Right renal cortex interstitium (tissue), 3 donors: ENCODE results near the gene SECTM1. TPM values are rescaled to one million over a fixed set of nuclear protein-coding genes. Genes with fewer than 3 reads are reported as not detected.

Source experiments
- DNase-seq, 3 donors: peaks; one replicate each; pipeline ENCODE4 v3.0.0-alpha.2; 2013; ENCODE audit warnings: low read depth in 3 of 3, low spot score in 2 of 3
- polyA plus RNA-seq, 3 donors: library from polyadenylated mRNA; unstranded; fragments of 120-200 nt; gene quantifications; one replicate each; pipeline ENCODE4 v1.2.1, GENCODE V29; 2013; ENCODE audit not compliant: insufficient read length in 3 of 3

Gene SECTM1
- polyA plus RNA-seq, 3 donors = 1.2 to 1.7 (median 1.4) TPM

DNA sequence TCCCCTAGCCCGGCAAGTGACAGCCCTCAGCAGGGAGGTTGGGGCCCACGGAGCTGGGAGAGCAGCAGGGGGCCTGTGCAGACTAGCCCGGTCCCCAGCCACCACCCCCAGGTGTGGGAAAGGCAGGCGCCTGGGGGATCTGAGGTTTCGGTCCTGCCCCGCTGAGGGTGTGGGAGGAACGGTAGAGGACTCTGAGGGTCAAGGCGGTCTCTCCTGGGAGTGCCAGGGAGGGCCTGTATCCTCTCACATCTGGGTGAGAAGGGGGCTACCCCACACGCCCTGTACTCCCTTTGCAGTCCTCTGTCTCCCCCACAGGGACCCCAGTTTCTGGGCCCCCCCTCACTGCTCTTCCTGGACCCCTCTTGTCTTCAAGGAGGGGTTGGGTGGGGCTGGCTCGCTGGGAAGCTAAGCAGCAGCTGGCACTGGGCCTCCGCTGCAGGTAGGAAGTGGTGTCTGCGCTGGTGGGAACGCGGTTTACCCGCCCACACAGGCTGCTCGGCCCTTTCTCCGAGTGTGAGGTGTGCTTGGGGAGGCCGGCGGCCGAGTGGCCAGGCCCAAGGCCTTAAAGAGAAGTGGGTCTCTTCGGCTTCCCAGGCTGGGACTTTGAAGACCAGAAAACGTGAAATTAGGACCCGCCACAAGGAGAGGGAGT, 31.5 kb downstream of the SECTM1 start:
- no peak for DNase-seq

DNA sequence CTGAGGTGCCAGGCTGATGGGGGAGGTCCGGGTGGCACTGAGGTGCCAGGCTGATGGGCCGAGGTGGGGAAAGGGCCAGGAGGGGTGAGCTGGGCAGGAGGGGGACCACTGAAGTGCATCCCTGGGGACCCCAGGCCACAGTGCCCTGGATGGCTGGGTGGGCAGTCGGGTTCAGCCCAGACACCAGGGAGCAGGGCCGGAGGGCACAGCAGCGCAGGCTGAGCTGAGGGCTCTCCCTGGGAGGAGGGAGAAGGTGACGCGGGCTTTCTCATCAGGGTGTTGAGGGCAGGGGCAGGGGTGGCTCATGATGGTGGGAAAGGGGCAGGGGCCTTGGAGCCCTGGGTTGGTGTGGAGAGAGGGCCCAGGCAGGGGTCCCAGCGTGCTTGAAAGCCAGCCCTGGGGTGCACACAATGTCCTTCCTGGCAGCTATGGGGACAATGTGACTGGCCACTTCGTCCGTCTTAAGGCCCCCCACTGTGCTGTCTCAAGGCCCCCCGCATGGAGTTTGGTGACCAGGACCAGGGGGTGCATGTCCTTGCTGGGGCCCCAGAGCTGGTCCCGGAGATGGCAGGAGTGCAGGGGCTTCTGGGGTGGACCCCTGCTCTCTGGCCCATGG, 32.2 kb downstream of the SECTM1 start:
- DNase-seq = no peak

- DNase-seq = no peak
Observed at GRCh38 chr17:82300707-82301270, 32.8 kb downstream of the SECTM1 start.

- DNase-seq = no peak
Observed at GRCh38 chr17:82300228-82300627, 33.3 kb downstream of the SECTM1 start.

DNA sequence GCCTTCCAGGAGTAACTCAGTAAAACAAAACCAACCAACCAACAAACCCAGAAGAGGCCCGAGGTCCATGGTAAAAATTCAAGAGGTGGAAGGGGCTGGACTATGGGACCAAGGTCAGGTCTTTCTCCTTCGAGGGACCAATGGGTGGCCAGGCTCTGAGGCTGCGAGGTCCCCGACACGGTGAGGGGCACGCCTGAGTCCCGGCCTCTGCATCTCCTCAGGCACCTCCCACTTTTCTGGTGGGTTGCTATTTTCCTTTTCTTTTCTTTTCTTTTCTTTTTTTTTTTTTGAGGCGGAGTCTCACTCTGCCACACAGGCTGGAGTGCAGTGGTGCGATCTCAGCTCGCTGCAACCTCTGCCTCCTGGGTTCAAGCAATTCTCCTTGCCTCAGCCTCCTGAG, 34.1 kb downstream of the SECTM1 start:
- DNase-seq = no peak

DNA sequence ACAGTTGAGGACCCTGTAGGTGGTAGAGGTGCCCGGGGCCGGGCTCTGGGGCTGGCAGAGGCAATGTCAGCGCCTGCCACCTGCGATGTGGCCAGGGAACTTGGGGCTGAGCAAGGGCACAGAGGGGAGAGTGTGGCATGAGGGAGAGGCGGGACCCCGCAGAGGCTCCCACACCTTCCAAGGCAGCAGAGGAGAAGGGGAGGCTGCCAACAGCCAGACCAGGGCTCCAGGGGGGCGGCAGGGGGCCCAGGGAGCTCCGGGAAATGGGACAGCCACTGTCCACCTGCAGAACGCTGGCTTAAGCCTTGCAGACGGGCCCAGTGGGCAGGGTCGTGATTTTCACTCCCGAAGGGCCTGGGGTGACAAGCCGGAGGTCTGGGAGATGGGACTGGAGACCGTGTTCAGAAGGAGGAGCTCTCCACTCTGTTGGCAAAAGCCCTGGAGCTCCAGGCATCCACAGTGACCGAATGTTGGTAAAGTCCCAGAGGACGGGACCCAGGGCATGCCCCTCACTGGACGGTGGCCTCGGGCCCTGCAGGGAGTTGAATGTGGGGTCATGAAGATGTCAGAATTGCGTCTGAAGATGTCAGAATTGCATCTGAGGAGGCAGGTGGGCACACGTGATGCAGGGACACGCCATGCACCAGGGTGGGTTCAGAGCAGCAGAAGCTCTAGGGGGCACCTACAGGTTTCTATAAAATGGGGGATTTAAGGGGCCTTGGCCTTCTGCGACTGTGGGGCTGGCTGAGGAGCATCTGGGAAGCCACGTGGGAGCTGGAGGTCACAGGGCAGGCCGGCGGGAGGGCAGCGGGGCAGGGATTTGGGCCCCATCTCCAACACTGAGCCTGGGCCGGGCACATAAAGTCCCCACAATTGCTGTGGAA, 34.8 kb downstream of the SECTM1 start:
- DNase-seq = no peak

- DNase-seq = no peak
Observed at GRCh38 chr17:82297714-82298537, 35.6 kb downstream of the SECTM1 start.

DNA sequence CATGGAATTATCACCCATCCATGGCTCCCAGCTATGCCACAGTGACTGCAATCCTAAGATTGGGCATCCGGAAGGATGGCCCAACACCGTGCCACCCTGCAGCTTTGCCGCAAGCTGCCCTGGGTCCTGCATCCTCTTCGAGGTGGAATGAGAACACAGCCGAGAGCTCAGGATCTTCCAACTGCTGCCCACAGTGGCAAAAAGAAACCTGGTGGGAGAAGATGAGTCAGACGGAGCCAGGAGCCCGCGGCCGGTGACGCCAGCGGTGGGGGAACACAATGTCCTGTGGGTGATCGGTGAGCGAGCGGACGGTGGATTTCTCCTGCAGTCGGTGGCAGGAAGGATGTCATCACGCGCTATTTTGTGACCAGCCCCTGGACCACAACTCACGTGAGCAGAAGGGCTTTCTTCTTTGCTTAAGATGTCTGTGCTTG, 36.3 kb downstream of the SECTM1 start:
- DNase-seq = no peak

DNA sequence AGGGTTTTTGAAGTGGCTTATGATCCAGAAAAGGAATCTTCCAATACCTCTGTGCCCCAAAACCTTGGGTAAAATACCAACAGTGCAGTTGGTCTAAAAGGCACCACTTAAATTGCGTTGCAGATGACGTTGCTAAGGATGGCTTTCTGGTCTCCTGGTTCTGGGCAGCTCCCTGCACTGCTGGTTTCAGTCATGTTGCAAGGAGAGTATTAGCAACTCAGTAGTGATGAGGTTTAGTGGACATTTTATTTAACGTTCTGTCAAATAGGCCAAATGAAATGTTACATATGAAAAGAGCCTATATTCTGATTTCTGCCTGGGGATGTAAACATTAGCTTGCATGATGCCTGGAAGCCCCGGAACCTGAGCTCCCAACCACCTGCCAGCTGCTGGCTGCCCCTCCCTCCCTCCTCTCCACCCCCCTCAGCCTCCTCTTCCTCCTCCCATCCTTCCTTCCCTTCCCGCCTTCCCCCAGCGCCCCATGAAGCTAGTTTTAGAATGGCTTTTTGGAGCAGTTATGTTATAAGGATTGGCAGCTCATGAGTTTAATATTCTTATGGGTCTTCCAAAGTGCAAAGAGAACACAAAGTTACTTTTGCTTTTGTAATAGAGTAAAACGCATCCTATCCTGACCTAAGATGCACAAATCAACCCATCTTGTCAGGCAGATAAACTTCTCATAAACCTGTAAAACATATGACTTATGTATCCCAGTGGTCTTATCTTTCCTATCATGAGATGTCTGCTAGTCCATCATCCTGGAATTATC, 36.9 kb downstream of the SECTM1 start:
- no peak for DNase-seq

GRCh38 chr17:82295472-82295814, 38.1 kb downstream of the SECTM1 start:
- DNase-seq = no peak

DNA sequence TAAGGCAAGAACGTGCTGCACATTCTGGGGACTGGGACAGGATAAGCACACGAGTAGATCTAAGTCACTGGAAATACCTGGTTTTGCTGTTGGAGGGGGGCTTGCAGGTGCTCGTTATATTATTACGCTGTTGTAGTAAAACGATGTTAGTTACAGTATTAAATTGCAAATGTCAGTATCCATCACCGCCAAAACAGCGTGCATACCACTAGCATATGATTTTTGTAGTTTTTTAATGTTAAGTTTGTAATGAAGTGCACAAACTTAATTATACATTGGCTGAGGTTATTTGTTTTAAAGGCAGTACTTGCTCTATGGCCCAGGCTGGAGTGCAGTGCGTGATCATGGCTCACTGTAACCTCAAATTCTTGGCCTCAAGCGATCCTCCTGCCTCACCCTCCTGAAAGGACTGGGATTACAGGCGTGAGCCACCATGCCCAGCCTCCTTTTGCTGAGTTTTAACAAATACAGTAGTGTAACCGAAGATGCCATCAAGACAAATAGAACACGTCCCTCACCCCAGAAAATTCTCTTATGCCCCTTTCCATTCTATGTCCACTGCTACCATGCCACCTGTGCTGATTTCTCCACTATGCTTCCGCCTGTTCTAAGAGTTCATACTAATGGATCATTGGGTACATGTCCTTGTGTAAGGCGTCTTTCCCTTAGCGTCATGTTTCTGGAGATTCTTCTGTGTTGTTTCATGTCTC, 39.3 kb downstream of the SECTM1 start:
- no peak for DNase-seq

DNA sequence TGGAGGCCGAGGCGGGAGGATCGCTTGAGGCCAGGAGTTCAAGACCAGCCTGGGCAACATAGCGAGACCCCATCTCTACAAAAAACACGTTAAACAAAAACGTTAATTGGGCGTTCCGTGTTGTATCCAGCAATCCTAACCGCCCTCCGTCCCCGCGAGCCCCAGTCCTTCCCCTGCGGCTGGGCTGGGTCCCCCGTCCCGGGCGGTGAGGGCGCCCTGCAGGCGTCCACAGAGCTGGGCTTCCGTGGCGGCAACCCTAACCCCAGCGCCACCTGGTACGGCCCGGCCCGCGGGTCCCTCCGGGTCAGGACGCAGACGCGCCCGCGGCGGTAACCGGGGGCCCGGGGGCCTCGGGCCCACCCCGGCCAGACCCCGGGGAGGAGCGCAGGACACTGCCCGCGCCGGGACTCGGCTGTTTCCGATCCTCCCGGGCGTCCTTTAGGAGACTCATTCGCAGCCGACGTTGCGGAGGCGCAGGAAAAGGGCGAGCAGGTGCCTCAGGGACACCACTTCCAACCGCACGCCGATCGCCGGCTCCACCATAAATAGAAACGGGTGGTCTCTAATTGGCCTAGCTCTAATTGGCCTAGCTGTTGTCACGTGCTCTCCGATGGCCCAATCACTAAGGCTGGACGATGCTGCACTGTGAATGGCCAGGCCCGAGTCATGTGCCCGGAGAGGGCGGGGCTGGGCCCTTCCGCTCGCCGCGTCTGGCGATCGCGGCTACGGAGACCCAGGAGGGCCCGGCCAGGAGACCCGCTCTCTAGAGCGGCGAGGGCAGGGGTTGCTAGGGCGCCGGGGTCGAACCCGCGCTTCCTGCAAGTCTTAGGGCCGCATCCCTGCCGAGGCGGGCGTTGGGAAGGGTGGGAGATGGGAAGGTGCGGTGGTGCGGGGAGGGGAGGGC, 41.1 kb downstream of the SECTM1 start:
- DNase-seq = peak; percentile 88 to 93 (median 92)

DNA sequence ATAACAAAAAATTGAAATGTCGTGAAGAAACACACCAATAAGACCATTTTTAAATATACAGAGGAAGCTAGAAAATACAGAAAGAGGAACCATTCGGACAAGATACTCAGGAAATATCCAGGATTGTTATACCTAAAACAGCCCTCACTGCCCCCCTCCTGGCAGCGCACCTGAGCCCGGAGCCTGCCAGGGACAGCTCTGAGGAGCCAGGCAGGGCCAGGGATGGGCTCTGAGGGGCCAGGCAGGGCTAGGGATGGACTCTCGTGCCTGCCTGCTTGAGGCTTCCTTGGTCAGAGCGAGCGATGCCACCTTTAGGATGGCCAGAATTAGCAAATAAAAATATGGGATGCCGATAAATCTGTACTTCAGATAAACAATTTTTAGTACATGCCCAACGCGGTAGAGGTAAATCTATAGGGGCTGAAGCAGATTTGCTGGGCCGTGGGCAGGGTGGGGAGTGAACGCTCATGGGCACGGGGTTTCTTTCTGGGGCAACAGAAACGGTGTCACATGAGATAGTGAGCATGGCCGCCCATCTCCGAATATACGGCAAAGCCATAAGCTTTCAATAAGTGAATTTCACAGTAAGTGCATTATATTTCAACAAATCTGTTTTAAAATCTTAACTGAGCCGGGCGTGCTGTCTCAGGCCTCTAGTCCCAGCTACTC, 41.9 kb downstream of the SECTM1 start:
- no peak for DNase-seq

DNA sequence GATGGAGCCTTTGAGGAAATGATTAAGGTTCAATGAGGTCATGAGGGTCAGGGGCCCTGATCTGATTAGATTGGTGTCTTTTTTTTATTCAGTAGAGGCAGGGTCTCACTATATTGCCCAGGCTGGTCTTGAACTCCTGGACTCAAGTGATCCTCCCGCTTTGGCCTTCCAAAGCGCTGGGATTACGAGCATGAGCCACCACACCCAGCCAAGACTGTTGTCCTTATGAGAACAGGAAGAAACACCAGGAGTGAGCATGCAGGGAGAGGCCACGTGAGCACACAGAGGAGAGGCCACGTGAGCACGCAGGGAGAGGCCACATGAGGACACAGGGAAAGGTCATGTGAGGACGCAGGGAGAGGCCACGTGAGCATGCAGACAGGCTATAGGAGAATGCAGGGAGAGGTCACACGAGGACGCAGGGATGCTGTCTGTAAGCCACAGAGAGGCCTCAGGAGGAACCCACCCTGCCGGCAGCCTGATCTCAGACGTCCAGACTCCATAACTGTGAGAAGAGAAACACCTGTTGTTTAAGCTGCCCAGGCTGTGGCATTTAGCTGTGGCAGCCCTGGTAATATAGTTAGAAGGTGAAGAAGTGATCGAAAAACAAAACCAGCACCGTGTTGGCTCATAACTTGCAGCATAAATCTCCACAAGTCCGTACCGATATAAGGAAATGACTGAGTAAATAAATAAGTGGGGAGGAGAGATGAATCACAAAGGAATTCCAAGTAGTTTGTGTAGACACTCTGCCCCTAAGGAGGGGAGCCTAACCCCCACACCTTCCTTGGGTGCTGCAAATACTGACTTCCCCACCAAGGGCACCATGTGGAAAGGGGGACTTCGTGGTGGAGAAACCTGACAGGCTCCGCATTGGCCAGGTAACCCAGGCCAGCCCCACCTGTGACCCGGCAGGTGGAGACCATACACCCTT, 45.4 kb downstream of the SECTM1 start:
- no peak for DNase-seq

DNA sequence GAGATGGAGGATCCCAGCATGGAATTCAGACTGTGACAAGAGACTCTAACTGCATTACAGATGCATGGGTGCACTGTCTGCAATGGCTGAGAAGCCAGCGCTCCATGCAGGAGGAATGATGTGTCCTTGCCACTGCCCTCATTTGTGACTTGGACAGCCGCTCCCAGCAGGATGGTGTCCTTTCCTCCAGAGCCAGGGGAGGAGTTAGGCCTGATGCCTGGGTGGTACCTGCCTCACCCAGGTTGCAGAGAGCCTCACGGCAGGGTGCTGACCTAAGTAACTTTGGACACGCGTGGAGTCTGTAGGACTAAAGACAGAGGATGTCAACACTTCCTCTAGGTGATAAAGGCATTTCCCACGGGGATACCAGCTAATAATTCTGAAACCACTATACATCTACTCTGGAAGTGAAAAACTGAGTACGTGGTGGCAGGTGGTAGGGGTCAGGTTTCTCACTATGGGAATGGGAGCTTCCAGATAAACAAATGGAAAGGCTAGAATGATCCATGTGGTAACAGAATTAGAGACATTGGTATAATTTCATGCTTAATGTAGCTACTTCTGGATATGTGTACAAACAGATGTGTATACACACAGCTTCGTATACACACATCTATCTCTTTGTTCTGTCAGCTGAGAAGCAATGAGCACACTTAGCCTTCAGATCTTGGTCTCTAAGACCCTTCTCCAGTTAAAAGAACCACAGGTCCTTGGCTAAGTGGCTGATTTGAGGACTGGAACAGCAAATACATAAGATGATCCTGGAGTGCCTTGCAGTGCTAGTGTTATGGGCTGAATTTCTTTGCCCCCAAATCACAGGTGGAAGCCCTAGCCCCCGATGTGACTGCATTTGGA, 46.3 kb downstream of the SECTM1 start:
- DNase-seq = no peak

GRCh38 chr17:82285141-82285540, 48.4 kb downstream of the SECTM1 start:
- no peak for DNase-seq
